IPS-NIHi11 (cell line): ENCODE data around the gene PLEKHJ1.

Experiments used
- DNase-seq: peaks from one replicate; pipeline ENCODE4 v3.0.0; 2012; ENCODE audit warnings: mixed read lengths, low spot score

The PLEKHJ1 gene

DNA sequence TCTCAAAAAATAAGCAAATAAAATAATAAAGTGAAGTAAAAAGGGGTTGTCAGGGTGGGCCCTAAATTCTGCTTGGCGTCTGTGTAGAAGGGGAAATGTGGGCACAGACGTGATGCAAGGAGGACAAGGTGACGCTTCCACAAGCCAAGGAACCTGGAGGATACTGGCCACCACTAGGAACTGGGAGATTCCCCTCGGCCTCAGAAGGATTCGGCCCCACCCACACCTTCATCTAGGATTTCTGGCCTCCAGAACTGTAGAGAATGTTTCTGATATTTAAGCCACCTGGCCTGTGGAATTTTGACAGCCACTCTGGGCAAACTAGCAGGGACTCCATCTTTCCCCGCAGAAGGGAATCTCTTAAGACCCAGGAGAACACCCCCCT, 1.1 kb downstream of the PLEKHJ1 start:
- no peak for DNase-seq

DNA sequence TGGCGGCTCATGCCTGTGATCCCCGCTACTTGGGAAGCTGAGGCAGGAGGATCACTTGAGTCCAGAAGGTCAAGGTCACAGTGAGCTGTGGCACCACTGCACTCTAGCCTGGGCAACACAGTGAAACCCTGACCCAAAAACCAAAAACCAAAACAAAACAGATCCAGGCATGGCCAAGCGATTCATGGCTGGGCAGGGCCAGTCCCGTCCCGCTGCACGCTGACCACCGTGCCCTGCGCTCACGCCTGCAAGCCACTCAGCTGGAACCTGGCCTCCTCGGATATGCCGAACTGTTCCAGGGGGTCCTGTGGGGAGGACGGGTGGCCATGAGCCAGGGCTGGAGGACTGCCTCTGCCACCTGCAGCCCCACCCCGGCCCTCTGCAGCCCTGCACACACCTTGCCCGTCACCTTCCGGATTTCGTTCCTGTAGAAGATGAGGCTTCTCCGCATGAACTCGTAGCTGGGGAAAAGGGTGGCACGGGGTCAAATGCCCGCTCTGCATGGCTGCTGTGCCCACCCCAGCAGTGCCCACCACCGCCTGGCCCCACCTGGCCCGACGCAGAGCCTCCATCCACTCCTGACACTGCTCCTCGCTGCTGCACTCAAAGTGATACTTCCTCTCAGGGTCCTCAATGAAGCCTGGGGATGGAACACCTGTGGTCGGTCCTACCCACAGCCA, 2.4 kb downstream of the PLEKHJ1 start:
- no peak for DNase-seq

- no peak for DNase-seq
These were observed 3.6 kb downstream of the PLEKHJ1 start for GRCh38 chr19:2232286-2233151.

DNA sequence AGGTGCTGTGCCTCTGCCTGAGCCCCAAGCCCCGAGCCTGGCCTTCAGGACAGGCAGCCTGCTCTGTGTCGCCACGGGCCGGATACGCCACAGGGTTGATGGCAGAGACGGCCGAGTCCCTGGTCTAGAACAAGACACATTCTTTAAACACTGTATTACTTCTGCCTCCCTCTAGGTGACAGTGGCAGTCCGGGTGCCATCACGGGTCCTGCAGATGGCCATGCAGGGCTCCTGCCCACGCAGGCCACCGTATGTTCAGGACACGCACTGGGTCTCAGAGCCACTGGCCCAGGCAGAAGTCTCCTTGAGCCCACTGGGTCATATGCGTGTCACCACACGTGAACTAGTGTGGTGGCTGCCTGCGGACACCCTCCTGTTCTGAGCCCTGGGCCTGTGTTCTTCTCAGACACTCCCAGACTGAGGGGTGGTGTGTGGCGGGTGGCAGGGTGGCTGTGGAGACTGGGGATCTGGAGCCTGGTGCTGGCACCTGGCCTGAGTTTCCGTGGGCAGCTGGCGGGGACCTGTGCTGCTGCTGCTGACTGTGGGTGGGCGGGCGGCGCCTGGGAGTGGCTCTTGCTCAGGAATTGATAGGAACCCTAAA, 4.4 kb downstream of the PLEKHJ1 start:
- DNase-seq, result no peak

DNA sequence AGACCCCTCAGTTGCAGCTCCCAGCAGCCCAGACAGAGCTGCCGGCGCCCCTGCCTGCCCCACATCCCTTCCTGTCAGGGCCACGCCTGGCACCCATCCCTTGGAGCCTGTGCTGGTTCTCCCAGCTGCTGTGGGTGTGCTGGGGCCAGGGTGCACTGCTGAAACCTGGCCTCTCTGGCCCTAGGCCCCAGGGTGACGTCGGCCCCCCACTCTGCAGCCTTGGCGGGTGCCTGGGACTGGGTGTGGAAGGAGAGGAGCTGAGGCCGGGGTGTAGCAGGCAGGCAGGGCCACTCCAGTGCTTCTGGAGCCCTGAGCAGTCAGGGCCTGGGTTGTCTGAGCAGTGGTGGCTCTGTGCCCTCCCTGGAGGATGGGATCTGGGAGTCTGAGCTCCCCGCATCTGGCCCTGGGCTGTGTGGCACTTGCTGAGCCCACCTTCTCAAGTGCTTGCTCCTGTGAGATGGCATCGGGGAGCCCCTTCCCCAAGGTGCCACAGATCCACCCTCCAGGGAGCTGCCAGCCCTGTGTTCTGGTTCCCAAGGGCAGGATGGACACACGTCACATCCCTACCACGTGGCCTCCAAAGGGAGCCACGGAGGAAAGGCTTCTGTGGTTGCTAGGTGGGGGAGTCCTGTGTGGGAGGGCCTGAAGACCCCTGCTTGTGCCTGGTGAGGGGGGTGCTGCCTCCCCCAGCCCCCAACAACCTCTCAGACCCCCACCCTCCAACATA, 5.2 kb downstream of the PLEKHJ1 start:
- DNase-seq, result no peak

GRCh38 chr19:2230033-2230531, 6.0 kb downstream of the PLEKHJ1 start:
- DNase-seq, result no peak

- DNase-seq, result no peak
These were observed 6.8 kb downstream of the PLEKHJ1 start for GRCh38 chr19:2229103-2230032.

- DNase-seq, result no peak
These were observed 7.7 kb downstream of the PLEKHJ1 start for GRCh38 chr19:2228157-2229030.

DNA sequence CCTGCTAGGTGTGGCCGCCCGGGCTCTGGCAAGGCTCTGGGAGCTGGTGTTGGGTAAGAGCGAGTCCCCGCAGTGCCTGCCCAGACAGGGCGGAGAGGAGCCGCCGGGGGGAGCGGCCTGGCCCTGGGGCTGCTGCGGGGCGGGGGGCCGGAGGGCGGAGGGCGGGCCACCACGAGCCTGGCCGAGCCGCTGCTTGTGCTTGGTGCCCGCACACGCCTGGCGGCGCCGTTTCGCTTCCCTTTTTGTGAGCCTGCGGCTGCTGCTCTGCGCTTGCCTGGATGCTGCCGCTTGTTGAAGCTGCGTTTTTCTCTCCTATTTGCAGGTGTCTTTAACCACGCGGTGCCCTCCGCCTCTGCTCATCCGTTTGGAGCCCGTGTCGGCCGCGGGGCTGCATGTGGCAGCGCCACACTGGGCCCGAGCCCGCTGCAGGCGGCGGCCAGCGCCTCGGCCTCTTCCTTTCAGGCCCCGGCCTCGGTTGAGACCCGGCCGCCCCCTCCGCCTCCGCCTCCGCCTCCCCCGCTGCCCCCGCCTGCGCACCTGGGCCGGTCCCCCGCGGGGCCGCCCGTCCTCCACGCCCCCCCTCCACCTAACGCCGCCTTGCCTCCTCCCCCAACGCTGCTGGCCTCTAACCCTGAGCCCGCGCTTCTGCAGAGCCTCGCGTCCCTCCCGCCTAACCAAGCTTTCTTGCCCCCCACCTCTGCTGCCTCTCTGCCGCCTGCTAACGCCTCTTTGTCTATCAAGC, 8.5 kb downstream of the PLEKHJ1 start:
- DNase-seq, result no peak

- DNase-seq, result no peak
These were observed 9.2 kb downstream of the PLEKHJ1 start for GRCh38 chr19:2226840-2227360.

GRCh38 chr19:2226051-2226839, 9.9 kb downstream of the PLEKHJ1 start:
- DNase-seq, result no peak

- DNase-seq, result no peak
These were observed 10.6 kb downstream of the PLEKHJ1 start for GRCh38 chr19:2225415-2226050.

- no peak for DNase-seq
These were observed 11.3 kb downstream of the PLEKHJ1 start for GRCh38 chr19:2224754-2225349.

- no peak for DNase-seq
These were observed 12.2 kb downstream of the PLEKHJ1 start for GRCh38 chr19:2223959-2224358.

- no peak for DNase-seq
These were observed 12.7 kb downstream of the PLEKHJ1 start for GRCh38 chr19:2223391-2223790.

- no peak for DNase-seq
These were observed 14.2 kb downstream of the PLEKHJ1 start for GRCh38 chr19:2221918-2222317.

GRCh38 chr19:2221250-2221831, 14.8 kb downstream of the PLEKHJ1 start:
- no peak for DNase-seq
